Measurements from ENCODE around the gene RIC3.

DNA sequence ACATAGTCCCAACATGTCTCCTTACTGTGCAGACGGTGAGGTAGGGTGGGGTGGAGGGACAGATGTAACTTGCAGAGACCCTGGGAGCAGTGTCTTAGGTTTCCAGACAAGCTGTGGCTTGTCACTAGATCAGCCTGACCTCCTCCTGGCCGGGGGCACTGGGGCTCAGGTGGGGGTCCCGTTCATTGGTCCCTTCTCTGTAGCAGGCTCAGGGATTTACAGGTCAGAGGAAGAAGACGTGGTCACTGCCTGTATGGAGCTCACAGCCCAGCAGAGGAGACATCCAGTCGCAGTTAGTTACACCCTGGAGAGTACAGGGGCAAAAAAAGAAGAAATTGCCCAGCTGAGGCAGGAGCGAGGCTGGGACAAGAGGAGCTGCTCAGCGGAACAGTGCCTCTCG lies 109.8 kb downstream of the RIC3 start:
- TF ChIP-seq POLR2AphosphoS5 (IDR thresholded peaks at IDR 0.05; ENCODE audit: low read depth, low read length) (no peak), POLR2A (IDR thresholded peaks at IDR 0.05; ENCODE audit: low read depth, low read length) (no peak), TAF1 (IDR thresholded peaks at IDR 0.05; ENCODE audit: low read depth, low read length) (no peak)
